GM08714 (cell line): ENCODE results near the gene ABTB2.

Experiments used
- H3K4me3 ChIP-seq: fragments of 200-500 bp; sonication (Bioruptor generic); 2 replicates; pipeline ENCODE4 v1.5.1; 2014; ENCODE audit warnings: mild to moderate bottlenecking, low read length, inconsistent platforms
- ZNF274 ChIP-seq: IDR thresholded peaks from 2 replicates; pipeline ENCODE4 v1.6.1; 2012; ENCODE audit warnings: mild to moderate bottlenecking, low read depth, low read length

ABTB2 gene

GRCh38 chr11:34341931-34342533 is 15.8 kb downstream of the ABTB2 start:
- no peak for TF ChIP-seq ZNF274
- H3K4me3 ChIP-seq: no peak overlapping the region

- no peak overlapping the region for H3K4me3 ChIP-seq
- no peak for TF ChIP-seq ZNF274
Measured at GRCh38 chr11:34341096-34341495, 16.7 kb downstream of the ABTB2 start.

GRCh38 chr11:34340653-34341052 is 17.2 kb downstream of the ABTB2 start:
- no peak for TF ChIP-seq ZNF274
- no peak overlapping the region for H3K4me3 ChIP-seq

- no peak for TF ChIP-seq ZNF274
- no peak overlapping the region; the same call in 1 of the 2 replicates for H3K4me3 ChIP-seq
Measured at GRCh38 chr11:34339149-34340064, 18.4 kb downstream of the ABTB2 start.

GRCh38 chr11:34337016-34337415 is 20.8 kb downstream of the ABTB2 start:
- no peak for TF ChIP-seq ZNF274
- H3K4me3 ChIP-seq: no peak overlapping the region

- H3K4me3 ChIP-seq: no peak overlapping the region
- no peak for TF ChIP-seq ZNF274
Measured at GRCh38 chr11:34335801-34336200, 22.0 kb downstream of the ABTB2 start.

GRCh38 chr11:34335331-34335730 is 22.5 kb downstream of the ABTB2 start:
- no peak for TF ChIP-seq ZNF274
- H3K4me3 ChIP-seq: no peak overlapping the region

- H3K4me3 ChIP-seq: no peak overlapping the region
- TF ChIP-seq ZNF274: no peak
Measured at GRCh38 chr11:34333787-34334186, 24.0 kb downstream of the ABTB2 start.

- TF ChIP-seq ZNF274: no peak
- H3K4me3 ChIP-seq: no peak overlapping the region
Measured at GRCh38 chr11:34332524-34332923, 25.3 kb downstream of the ABTB2 start.

GRCh38 chr11:34331736-34332135 is 26.1 kb downstream of the ABTB2 start:
- H3K4me3 ChIP-seq: no peak overlapping the region
- TF ChIP-seq ZNF274: no peak

- no peak for TF ChIP-seq ZNF274
- no peak overlapping the region for H3K4me3 ChIP-seq
Measured at GRCh38 chr11:34331329-34331728, 26.5 kb downstream of the ABTB2 start.

- no peak overlapping the region for H3K4me3 ChIP-seq
- no peak for TF ChIP-seq ZNF274
Measured at GRCh38 chr11:34330653-34331052, 27.2 kb downstream of the ABTB2 start.

- H3K4me3 ChIP-seq: no peak overlapping the region
- no peak for TF ChIP-seq ZNF274
Measured at GRCh38 chr11:34329876-34330275, 27.9 kb downstream of the ABTB2 start.

GRCh38 chr11:34328632-34328910 is 29.2 kb downstream of the ABTB2 start:
- no peak for TF ChIP-seq ZNF274
- no peak overlapping the region for H3K4me3 ChIP-seq
